Measurements from ENCODE around the gene DUSP15. TPM values are rescaled to one million over a fixed set of nuclear protein-coding genes. Genes with fewer than 3 reads are reported as not detected.

DUSP15 gene
- total and polyA plus RNA-seq, 8 donors = 0.45 to 4.7 (median 2.9) TPM; not detected in 3

- Histone ChIP-seq H3K36me3 (no peaks in the 10 kb centered on the region), H3K4me1 (peaks cover 0 to 11% (median 10%) of the 10 kb centered on the region in 4 donors), H3K27me3 (peaks cover 0 to 4% (median 3%) of the 10 kb centered on the region in 3 donors), H3K4me3 (peak overlapping the region in 2 of 4 donors; percentile 7 to 23), H3K27ac (no peak overlapping the region), H3K9me3 (no peaks in the 10 kb centered on the region)
- peak; percentile 76 to 91 for DNase-seq
- WGBS, 5 donors = 1 to 6% (median 3%) methylated on average over 23 to 29 of the region's 29 CpGs
- TF ChIP-seq POLR2AphosphoS5 (IDR thresholded peaks at IDR 0.05) (no peak), EP300 (IDR thresholded peaks at IDR 0.05) (no peak), CTCF (IDR thresholded peaks at IDR 0.05) (peak in 6 of 7 experiments; percentile 32 to 100 (median 96)), POLR2A (IDR thresholded peaks at IDR 0.05) (no peak)
- intact Hi-C loops (cut with DNase I; ENCODE audit: low total_unique reads) = loop anchor here (10.0 kb wide), 2 partner anchors 202 to 262 kb away; no protein-coding TSS in a partner anchor
Measured at GRCh38 chr20:31822421-31823330, 47.7 kb downstream of the DUSP15 start.

DNA sequence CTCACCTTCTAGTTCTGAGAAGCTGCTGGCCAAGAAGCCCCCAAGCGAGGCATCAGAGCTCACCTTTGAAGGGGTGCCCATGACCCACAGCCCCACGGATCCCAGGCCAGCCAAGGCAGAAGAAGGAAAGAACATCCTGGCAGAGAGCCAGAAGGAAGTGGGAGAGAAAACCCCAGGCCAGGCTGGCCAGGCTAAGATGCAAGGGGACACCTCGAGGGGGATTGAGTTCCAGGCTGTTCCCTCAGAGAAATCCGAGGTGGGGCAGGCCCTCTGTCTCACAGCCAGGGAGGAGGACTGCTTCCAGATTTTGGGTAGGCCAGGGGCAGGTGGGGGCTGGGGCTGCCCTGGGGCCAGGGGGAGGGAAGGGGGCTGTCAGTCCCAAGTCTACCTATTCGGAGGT, 48.9 kb downstream of the DUSP15 start:
- Histone ChIP-seq H3K27me3 (peaks cover 0 to 4% (median 3%) of the 10 kb centered on the region in 3 donors), H3K9me3 (no peaks in the 10 kb centered on the region), H3K36me3 (no peaks in the 10 kb centered on the region), H3K4me1 (peaks cover 0 to 11% (median 10%) of the 10 kb centered on the region in 4 donors), H3K4me3 (no peak overlapping the region), H3K27ac (no peak overlapping the region)
- no peak for DNase-seq
- TF ChIP-seq CTCF (IDR thresholded peaks at IDR 0.05) (no peak), POLR2AphosphoS5 (IDR thresholded peaks at IDR 0.05) (no peak), EP300 (IDR thresholded peaks at IDR 0.05) (no peak)
- 41 to 51% (median 46%) methylated on average over 5 of the region's 5 CpGs for WGBS, 5 donors
- intact Hi-C loops (cut with DNase I; ENCODE audit: low total_unique reads) = loop anchor here (10.0 kb wide), 2 partner anchors 203 to 263 kb away; no protein-coding TSS in a partner anchor

GRCh38 chr20:31820228-31820627, 50.1 kb downstream of the DUSP15 start:
- H3K4me3 ChIP-seq = no peak overlapping the region
- no peaks in the 10 kb centered on the region for H3K9me3 ChIP-seq
- intact Hi-C loops (cut with DNase I; ENCODE audit: low total_unique reads) = loop anchor here (10.0 kb wide), 2 partner anchors 205 to 265 kb away; no protein-coding TSS in a partner anchor
- H3K36me3 ChIP-seq = no peaks in the 10 kb centered on the region
- peaks cover 0 to 4% (median 3%) of the 10 kb centered on the region in 3 donors for H3K27me3 ChIP-seq
- DNase-seq = no peak
- peaks cover 0 to 11% (median 10%) of the 10 kb centered on the region in 4 donors for H3K4me1 ChIP-seq
- no peak overlapping the region for H3K27ac ChIP-seq
- no peak for TF ChIP-seq POLR2AphosphoS5 (IDR thresholded peaks at IDR 0.05)
- TF ChIP-seq EP300 (IDR thresholded peaks at IDR 0.05) = no peak
- TF ChIP-seq POLR2A (IDR thresholded peaks at IDR 0.05) = no peak
- TF ChIP-seq CTCF (IDR thresholded peaks at IDR 0.05) = no peak
- WGBS, 5 donors = 59 to 84% (median 74%) methylated on average over 1 to 6 of the region's 6 CpGs

GRCh38 chr20:31819083-31819784, 51.1 kb downstream of the DUSP15 start, which contains the start of gene MYLK2:
Gene MYLK2, plus strand, starts transcription at chr20:31819356. Its CDS starts 225 bp downstream, at chr20:31819581.
- H3K4me3 ChIP-seq = no peak within 1 kb of the TSS
- 54 to 78% (median 68%) methylated on average over 12 to 16 of the region's 16 CpGs for WGBS, 5 donors
- TF ChIP-seq EP300 (IDR thresholded peaks at IDR 0.05) (no peak), POLR2AphosphoS5 (IDR thresholded peaks at IDR 0.05) (no peak), CTCF (IDR thresholded peaks at IDR 0.05) (no peak), POLR2A (IDR thresholded peaks at IDR 0.05) (no peak)
- no peaks in the 10 kb centered on the region for H3K9me3 ChIP-seq
- H3K36me3 ChIP-seq = no peaks in the 10 kb centered on the region
- no peak within 1 kb of the TSS for H3K27ac ChIP-seq
- intact Hi-C loops (cut with DNase I; ENCODE audit: low total_unique reads) = no loop called here
- H3K27me3 ChIP-seq = peaks cover 0 to 4% (median 3%) of the 10 kb centered on the region in 3 donors
- DNase-seq = no peak
- peaks cover 0 to 11% (median 10%) of the 10 kb centered on the region in 4 donors for H3K4me1 ChIP-seq
